ENCODE measurements around the gene PRSS2. TPM values are rescaled to one million over a fixed set of nuclear protein-coding genes. Genes with fewer than 3 reads are reported as not detected.

The PRSS2 gene
- polyA plus RNA-seq, 1 of the 3 experiments (the other 2 are of a cell fraction), result not detected

GRCh38 chr7:142789441-142789840 is 18.7 kb downstream of the PRSS2 start:
- peaks cover 31% of the 10 kb centered on the region for H3K27me3 ChIP-seq (ENCODE audit: insufficient read depth)
- no peaks in the 10 kb centered on the region for H3K36me3 ChIP-seq (replicated peaks in 1 of 2; ENCODE audit: control insufficient read depth in 1 of 2, insufficient read depth in 2 of 2, low read length in 1 of 2)
- WGBS (ENCODE audit: low lambda C conversion rate), result 25% methylated on average over 2 of the region's 2 CpGs
- H3K79me2 ChIP-seq (ENCODE audit: insufficient read depth), result no peaks in the 10 kb centered on the region
- H3F3A ChIP-seq (replicated peaks; ENCODE audit: insufficient read depth), result no peaks in the 10 kb centered on the region
- H3K4me3 ChIP-seq (ENCODE audit: low read depth in 2 of 2, low read length in 1 of 2), result no peak overlapping the region
- TF ChIP-seq POLR2AphosphoS5 (IDR thresholded peaks at IDR 0.05; ENCODE audit: low read depth, low read length) (no peak), FOSL2 (IDR thresholded peaks at IDR 0.05; ENCODE audit: borderline replicate concordance, low read depth) (no peak), RXRA (IDR thresholded peaks at IDR 0.05; ENCODE audit: borderline replicate concordance, low read depth) (no peak), SIN3A (IDR thresholded peaks at IDR 0.05; ENCODE audit: borderline replicate concordance, low read depth, low read length) (no peak), RFX5 (IDR thresholded peaks at IDR 0.05; ENCODE audit: low read length) (no peak), USF2 (IDR thresholded peaks at IDR 0.05; ENCODE audit: borderline replicate concordance, low read depth, low read length) (no peak), GATA2 (CRISPR knock-in tag; IDR thresholded peaks at IDR 0.05) (no peak), CHD2 (IDR thresholded peaks at IDR 0.05; ENCODE audit: low read length, partially characterized antibody) (no peak), SMC3 (IDR thresholded peaks at IDR 0.05; ENCODE audit: low read depth, low read length) (no peak), ELF1 (IDR thresholded peaks at IDR 0.05) (no peak), TEAD4 (IDR thresholded peaks at IDR 0.05; ENCODE audit: borderline replicate concordance, insufficient read depth) (no peak), CTCF (IDR thresholded peaks at IDR 0.05) (no peak), RCOR1 (IDR thresholded peaks at IDR 0.05; ENCODE audit: low read length) (no peak), FOXM1 (IDR thresholded peaks at IDR 0.05; ENCODE audit: low read depth) (no peak), MXI1 (IDR thresholded peaks at IDR 0.05; ENCODE audit: low read depth, low read length) (no peak), RAD21 (IDR thresholded peaks at IDR 0.05; ENCODE audit: low read length) (no peak), NRF1 (IDR thresholded peaks at IDR 0.05; ENCODE audit: low read depth, low read length) (no peak)
- H4K20me1 ChIP-seq (ENCODE audit: insufficient read depth), result no peaks in the 10 kb centered on the region
- no peaks in the 10 kb centered on the region for H3K4me1 ChIP-seq (ENCODE audit: control insufficient read depth in 1 of 2, insufficient read depth in 2 of 2, low read depth in 1 of 2, low read length in 1 of 2)
- no peak overlapping the region for H3K9ac ChIP-seq
- no peak for DNase-seq
- no peaks in the 10 kb centered on the region for H3K9me2 ChIP-seq
- no peak overlapping the region for H3K27ac ChIP-seq (ENCODE audit: low read depth in 2 of 2, low read length in 1 of 2)
- POLR2A ChIA-PET, result no interaction called here
- H3K4me2 ChIP-seq, result no peak overlapping the region
- CTCF ChIA-PET, result interaction anchor here (1.0 to 19.8 kb wide), 8 partner anchors 15 to 306 kb away, joined by 3 to 488 read pairs (median 84); no protein-coding TSS in a partner anchor
- no peak overlapping the region for H2AFZ ChIP-seq (ENCODE audit: low read depth)
- H3K9me3 ChIP-seq, result no peaks in the 10 kb centered on the region

GRCh38 chr7:142790056-142790455 is 19.3 kb downstream of the PRSS2 start:
- ChIA-PET POLR2A (no interaction called here), CTCF (interaction anchor here (0.8 to 19.8 kb wide), 11 partner anchors 14 to 330 kb away, joined by 3 to 488 read pairs (median 5); no protein-coding TSS in a partner anchor)
- no peak for TF ChIP-seq FOXM1 (IDR thresholded peaks at IDR 0.05; ENCODE audit: low read depth)
- no peak for TF ChIP-seq GATA2 (CRISPR knock-in tag; IDR thresholded peaks at IDR 0.05)
- H3K79me2 ChIP-seq (ENCODE audit: insufficient read depth), result no peaks in the 10 kb centered on the region
- WGBS (ENCODE audit: low lambda C conversion rate), result 70% methylated on average over 3 of the region's 3 CpGs
- DNase-seq, result no peak
- no peaks in the 10 kb centered on the region for H3K36me3 ChIP-seq (replicated peaks in 1 of 2; ENCODE audit: control insufficient read depth in 1 of 2, insufficient read depth in 2 of 2, low read length in 1 of 2)
- no peaks in the 10 kb centered on the region for H4K20me1 ChIP-seq (ENCODE audit: insufficient read depth)
- H3K27me3 ChIP-seq (ENCODE audit: insufficient read depth), result peaks cover 36% of the 10 kb centered on the region
- H3K9me3 ChIP-seq, result no peaks in the 10 kb centered on the region
- H3F3A ChIP-seq (replicated peaks; ENCODE audit: insufficient read depth), result no peaks in the 10 kb centered on the region
- no peaks in the 10 kb centered on the region for H3K9me2 ChIP-seq
- no peak overlapping the region for H3K4me3 ChIP-seq (ENCODE audit: low read depth in 2 of 2, low read length in 1 of 2)
- H3K4me1 ChIP-seq (ENCODE audit: control insufficient read depth in 1 of 2, insufficient read depth in 2 of 2, low read depth in 1 of 2, low read length in 1 of 2), result no peaks in the 10 kb centered on the region
- no peak overlapping the region for H2AFZ ChIP-seq (ENCODE audit: low read depth)
- H3K27ac ChIP-seq (ENCODE audit: low read depth in 2 of 2, low read length in 1 of 2), result no peak overlapping the region
- H3K9ac ChIP-seq, result no peak overlapping the region
- no peak overlapping the region for H3K4me2 ChIP-seq
